Measurements from ENCODE around the gene NPL.

Gene NPL

DNA sequence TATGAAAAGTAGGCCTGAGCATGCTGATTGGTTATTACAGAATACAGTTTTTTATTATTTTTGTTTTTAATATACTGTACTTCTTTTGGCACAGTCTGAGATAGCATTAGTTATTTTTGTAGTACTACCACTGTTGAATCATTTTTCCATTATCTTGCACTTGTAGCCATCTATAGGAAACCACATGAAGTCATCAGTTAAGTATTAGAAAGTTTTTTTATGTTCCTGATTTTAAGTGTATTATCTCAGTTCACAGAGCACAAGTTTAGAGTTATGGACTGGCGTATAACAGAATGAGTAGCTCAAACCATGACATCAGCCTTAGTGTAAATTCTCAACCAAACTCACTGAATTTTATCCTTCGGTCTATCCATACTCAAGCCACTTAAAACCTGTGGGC, 72.4 kb downstream of the NPL start:
- Histone ChIP-seq H3K36me3 (replicated peaks; ENCODE audit: insufficient read depth, low read length) (peaks cover 64% of the 10 kb centered on the region), H4K20me1 (ENCODE audit: insufficient read depth, low read length) (no peaks in the 10 kb centered on the region), H3F3A (ENCODE audit: insufficient read depth, low read length) (no peaks in the 10 kb centered on the region), H3K4me1 (ENCODE audit: low read length) (no peaks in the 10 kb centered on the region), H3K27me3 (replicated peaks; ENCODE audit: insufficient read depth, low read length) (no peaks in the 10 kb centered on the region), H3K9ac (ENCODE audit: low read length) (no peak overlapping the region), H3K79me2 (ENCODE audit: low read length) (peaks cover 39% of the 10 kb centered on the region), H3K9me3 (replicated peaks; ENCODE audit: insufficient read depth, low read length) (no peaks in the 10 kb centered on the region), H2AFZ (ENCODE audit: low read length) (no peak overlapping the region), H3K9me2 (replicated peaks; ENCODE audit: insufficient read depth, low read length) (no peaks in the 10 kb centered on the region), H3K4me2 (ENCODE audit: low read depth, low read length) (no peak overlapping the region), H3K4me3 (ENCODE audit: low read length) (no peak overlapping the region), H3K27ac (ENCODE audit: low read length) (no peak overlapping the region)
- TF ChIP-seq EZH2 (optimal IDR thresholded peaks at IDR 0.05; ENCODE audit: low read depth, low read length) (no peak), EZH2phosphoT487 (IDR thresholded peaks at IDR 0.05; ENCODE audit: low read length) (no peak)
- TF ChIP-seq, protein P1, sequence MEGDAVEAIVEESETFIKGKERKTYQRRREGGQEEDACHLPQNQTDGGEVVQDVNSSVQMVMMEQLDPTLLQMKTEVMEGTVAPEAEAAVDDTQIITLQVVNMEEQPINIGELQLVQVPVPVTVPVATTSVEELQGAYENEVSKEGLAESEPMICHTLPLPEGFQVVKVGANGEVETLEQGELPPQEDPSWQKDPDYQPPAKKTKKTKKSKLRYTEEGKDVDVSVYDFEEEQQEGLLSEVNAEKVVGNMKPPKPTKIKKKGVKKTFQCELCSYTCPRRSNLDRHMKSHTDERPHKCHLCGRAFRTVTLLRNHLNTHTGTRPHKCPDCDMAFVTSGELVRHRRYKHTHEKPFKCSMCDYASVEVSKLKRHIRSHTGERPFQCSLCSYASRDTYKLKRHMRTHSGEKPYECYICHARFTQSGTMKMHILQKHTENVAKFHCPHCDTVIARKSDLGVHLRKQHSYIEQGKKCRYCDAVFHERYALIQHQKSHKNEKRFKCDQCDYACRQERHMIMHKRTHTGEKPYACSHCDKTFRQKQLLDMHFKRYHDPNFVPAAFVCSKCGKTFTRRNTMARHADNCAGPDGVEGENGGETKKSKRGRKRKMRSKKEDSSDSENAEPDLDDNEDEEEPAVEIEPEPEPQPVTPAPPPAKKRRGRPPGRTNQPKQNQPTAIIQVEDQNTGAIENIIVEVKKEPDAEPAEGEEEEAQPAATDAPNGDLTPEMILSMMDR (IDR thresholded peaks at IDR 0.05; ENCODE audit: low read length) = no peak
- DNase-seq = no peak

DNA sequence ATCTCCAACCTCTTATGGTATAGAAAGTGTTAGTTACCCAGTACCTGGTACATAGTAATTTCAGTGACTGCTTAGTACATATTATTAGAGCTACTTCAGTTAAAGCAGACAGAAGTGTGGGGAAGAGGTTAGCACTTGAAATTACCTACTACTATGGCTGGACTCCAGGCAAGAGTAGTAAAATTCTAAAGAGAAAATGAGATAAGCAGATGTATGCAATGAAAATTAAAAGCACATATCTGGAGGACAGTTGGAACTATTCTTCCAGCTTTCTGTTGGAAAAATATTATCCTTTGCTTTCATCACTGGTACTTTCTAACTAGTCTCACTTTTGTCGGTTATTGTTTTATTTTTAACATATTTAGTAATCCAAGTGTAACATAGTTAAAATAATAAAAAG, 73.3 kb downstream of the NPL start:
- no peaks in the 10 kb centered on the region for H3K9me3 ChIP-seq (replicated peaks; ENCODE audit: insufficient read depth, low read length)
- H3K4me2 ChIP-seq (ENCODE audit: low read depth, low read length) = no peak overlapping the region
- no peak for DNase-seq
- H3K4me1 ChIP-seq (ENCODE audit: low read length) = no peaks in the 10 kb centered on the region
- no peak overlapping the region for H3K4me3 ChIP-seq (ENCODE audit: low read length)
- H2AFZ ChIP-seq (ENCODE audit: low read length) = no peak overlapping the region
- H3K9me2 ChIP-seq (replicated peaks; ENCODE audit: insufficient read depth, low read length) = no peaks in the 10 kb centered on the region
- no peaks in the 10 kb centered on the region for H4K20me1 ChIP-seq (ENCODE audit: insufficient read depth, low read length)
- H3K9ac ChIP-seq (ENCODE audit: low read length) = no peak overlapping the region
- no peaks in the 10 kb centered on the region for H3F3A ChIP-seq (ENCODE audit: insufficient read depth, low read length)
- peaks cover 37% of the 10 kb centered on the region for H3K79me2 ChIP-seq (ENCODE audit: low read length)
- H3K27me3 ChIP-seq (replicated peaks; ENCODE audit: insufficient read depth, low read length) = no peaks in the 10 kb centered on the region
- TF ChIP-seq, protein P1 (IDR thresholded peaks at IDR 0.05; ENCODE audit: low read length) = no peak
- no peak for TF ChIP-seq EZH2phosphoT487 (IDR thresholded peaks at IDR 0.05; ENCODE audit: low read length)
- TF ChIP-seq EZH2 (optimal IDR thresholded peaks at IDR 0.05; ENCODE audit: low read depth, low read length) = no peak
- peaks cover 62% of the 10 kb centered on the region for H3K36me3 ChIP-seq (replicated peaks; ENCODE audit: insufficient read depth, low read length)
- no peak overlapping the region for H3K27ac ChIP-seq (ENCODE audit: low read length)

DNA sequence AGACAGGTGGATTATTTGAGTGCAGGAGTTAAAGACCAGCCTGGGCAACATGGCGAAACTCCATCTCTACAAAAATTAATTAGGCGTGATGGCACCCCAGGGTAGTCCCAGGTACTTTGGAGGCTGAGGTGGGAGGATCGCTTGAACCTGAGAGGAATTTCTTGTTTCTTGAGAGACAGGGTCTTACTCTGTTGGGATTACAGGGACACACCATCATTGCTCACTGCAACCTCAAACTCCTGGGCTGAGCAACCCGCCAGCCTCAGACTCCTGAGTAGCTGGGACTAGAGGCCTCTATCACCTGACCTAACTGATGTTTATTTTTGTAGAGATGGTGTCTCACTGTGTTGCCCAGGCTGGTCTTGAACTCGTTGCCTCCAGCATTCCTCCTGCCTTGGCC, 74.4 kb downstream of the NPL start:
- TF ChIP-seq, protein P1 (IDR thresholded peaks at IDR 0.05; ENCODE audit: low read length) = no peak
- TF ChIP-seq EZH2phosphoT487 (IDR thresholded peaks at IDR 0.05; ENCODE audit: low read length) (no peak), EZH2 (optimal IDR thresholded peaks at IDR 0.05; ENCODE audit: low read depth, low read length) (no peak)
- H3K4me3 ChIP-seq (ENCODE audit: low read length) = no peak overlapping the region
- no peaks in the 10 kb centered on the region for H3K27me3 ChIP-seq (replicated peaks; ENCODE audit: insufficient read depth, low read length)
- no peak overlapping the region for H3K9ac ChIP-seq (ENCODE audit: low read length)
- no peak overlapping the region for H3K27ac ChIP-seq (ENCODE audit: low read length)
- H3K36me3 ChIP-seq (replicated peaks; ENCODE audit: insufficient read depth, low read length) = peaks cover 57% of the 10 kb centered on the region
- no peak overlapping the region for H2AFZ ChIP-seq (ENCODE audit: low read length)
- H3K9me3 ChIP-seq (replicated peaks; ENCODE audit: insufficient read depth, low read length) = no peaks in the 10 kb centered on the region
- H3K9me2 ChIP-seq (replicated peaks; ENCODE audit: insufficient read depth, low read length) = no peaks in the 10 kb centered on the region
- no peaks in the 10 kb centered on the region for H4K20me1 ChIP-seq (ENCODE audit: insufficient read depth, low read length)
- no peaks in the 10 kb centered on the region for H3F3A ChIP-seq (ENCODE audit: insufficient read depth, low read length)
- DNase-seq = no peak
- peaks cover 26% of the 10 kb centered on the region for H3K79me2 ChIP-seq (ENCODE audit: low read length)
- no peak overlapping the region for H3K4me2 ChIP-seq (ENCODE audit: low read depth, low read length)
- H3K4me1 ChIP-seq (ENCODE audit: low read length) = no peaks in the 10 kb centered on the region

Data from MM.1S (cell line).